Activated B cell treated with CpG ODN at 0.5 μM for 24 hours (primary cell): ENCODE measurements around the gene BOD1L1. TPM values are rescaled to one million over a fixed set of nuclear protein-coding genes. Genes with fewer than 3 reads are reported as not detected.
A peak's percentile ranks its signal among the peaks of the same experiment; 100 is the strongest.

Source experiments
- ATAC-seq: fragments of 200-7000 bp; cut with Tn5 transposase; one replicate; pipeline ENCODE4 v1.10.0; 2021; ENCODE audit warnings: low read depth, mild to moderate bottlenecking, moderate library complexity
- CTCF ChIA-PET: fragments of 350-600 bp; sonication (Branson Sonifier 250); formaldehyde crosslinking; loops from one replicate; lab custom pipeline; 2021; ENCODE audit warnings: antibody characterized with exemption; lab: Charles Lee
- POLR2A ChIA-PET: fragments of 350-600 bp; sonication (Branson Sonifier 250); formaldehyde crosslinking; loops from one replicate; lab custom pipeline; 2021; ENCODE audit warnings: antibody characterized with exemption; lab: Charles Lee
- DNase-seq: peaks from one replicate; pipeline ENCODE4 v3.0.0; 2022
- H3K27ac Mint-ChIP-seq: one replicate; pipeline ENCODE4 v1.8.0; 2020; ENCODE audit warnings: mixed read lengths
- H3K27me3 Mint-ChIP-seq: one replicate; pipeline ENCODE4 v1.8.0; 2021; ENCODE audit warnings: mixed read lengths
- H3K36me3 Mint-ChIP-seq: one replicate; pipeline ENCODE4 v1.8.0; 2021; ENCODE audit warnings: low read depth, mixed read lengths
- H3K4me1 Mint-ChIP-seq: one replicate; pipeline ENCODE4 v1.8.0; 2021; ENCODE audit warnings: mixed read lengths
- H3K4me3 Mint-ChIP-seq: one replicate; pipeline ENCODE4 v1.8.0; 2020; ENCODE audit warnings: mild to moderate bottlenecking, mixed read lengths
- H3K9me3 Mint-ChIP-seq: one replicate; pipeline ENCODE4 v1.8.0; 2020; ENCODE audit warnings: mixed read lengths
- CTCF ChIP-seq: fragments of 200-600 bp; IDR thresholded peaks from one replicate; pipeline ENCODE4 v1.8.0; 2022; ENCODE audit warnings: antibody characterized with exemption, mild to moderate bottlenecking
- intact Hi-C: fragments of 100-400 bp; cut with micrococcal nuclease; formaldehyde crosslinking; loops from one replicate; pipeline ENCODE4 v1.15.1; 2024
- total RNA-seq: library from RNA; stranded (reverse); gene quantifications from 2 replicates; pipeline ENCODE4 v1.2.3, GENCODE V29; 2022

BOD1L1 gene
- total RNA-seq, 1 donor from 2014 or later: 79.3 TPM

GRCh38 chr4:13558881-13559280 lies 68.6 kb downstream of the BOD1L1 start:
- Mint-ChIP-seq H3K27me3 (peaks cover 5% of the 10 kb centered on the region), H3K9me3 (no peaks in the 10 kb centered on the region)
- CTCF ChIA-PET: no interaction called here

GRCh38 chr4:13555325-13555724 lies 72.2 kb downstream of the BOD1L1 start:
- intact Hi-C loops: no loop called here
- H3K27ac Mint-ChIP-seq: no peak overlapping the region
- H3K27me3 Mint-ChIP-seq: peaks cover 24% of the 10 kb centered on the region
- peaks cover 2% of the 10 kb centered on the region for H3K9me3 Mint-ChIP-seq
- TF ChIP-seq CTCF: no peak
- ATAC-seq: no peak
- H3K4me3 Mint-ChIP-seq: no peak overlapping the region
- no peak for DNase-seq
- H3K36me3 Mint-ChIP-seq: no peaks in the 10 kb centered on the region
- POLR2A ChIA-PET: no interaction called here
- no peaks in the 10 kb centered on the region for H3K4me1 Mint-ChIP-seq
- CTCF ChIA-PET: no interaction called here

More at GRCh38 chr4:13558881-13559280, 68.6 kb downstream of the BOD1L1 start:
- Mint-ChIP-seq H3K4me3 (no peak overlapping the region), H3K36me3 (no peaks in the 10 kb centered on the region), H3K4me1 (no peaks in the 10 kb centered on the region), H3K27ac (no peak overlapping the region)
- no peak for TF ChIP-seq CTCF
- no peak for ATAC-seq
- POLR2A ChIA-PET: no interaction called here
- DNase-seq: no peak
- intact Hi-C loops: no loop called here

- ChIA-PET CTCF (interaction anchor here (0.7 kb wide), 1 partner anchor 671 kb away, joined by 3 read pairs; no protein-coding TSS in a partner anchor), POLR2A (no interaction called here)
- Mint-ChIP-seq H3K27ac (no peak overlapping the region), H3K4me1 (peaks cover 10% of the 10 kb centered on the region), H3K27me3 (peaks cover 35% of the 10 kb centered on the region), H3K36me3 (no peaks in the 10 kb centered on the region), H3K9me3 (peaks cover 2% of the 10 kb centered on the region), H3K4me3 (no peak overlapping the region)
- intact Hi-C loops: no loop called here
- TF ChIP-seq CTCF: no peak
- DNase-seq (no peak), ATAC-seq (no peak)
Observed at GRCh38 chr4:13553081-13553480, 74.4 kb downstream of the BOD1L1 start.

- H3K27me3 Mint-ChIP-seq: peaks cover 50% of the 10 kb centered on the region
- DNase-seq: peak; percentile 77
- peak overlapping the region; percentile 62 for H3K4me3 Mint-ChIP-seq
- H3K4me1 Mint-ChIP-seq: peaks cover 30% of the 10 kb centered on the region
- H3K9me3 Mint-ChIP-seq: peaks cover 8% of the 10 kb centered on the region
- intact Hi-C loops: loop anchor here (1.0 to 5.0 kb wide), 5 partner anchors 63 to 916 kb away; partner anchors contain the start of gene BOD1L1
- peak overlapping the region; percentile 9 for H3K27ac Mint-ChIP-seq
- no peaks in the 10 kb centered on the region for H3K36me3 Mint-ChIP-seq
- POLR2A ChIA-PET: no interaction called here
- peak; percentile 86 for TF ChIP-seq CTCF
- CTCF ChIA-PET: interaction anchor here (0.8 to 1.3 kb wide), 4 partner anchors 14 to 820 kb away, joined by 3 to 4 read pairs (median 4); no protein-coding TSS in a partner anchor
- peak; percentile 59 for ATAC-seq
Observed at GRCh38 chr4:13548984-13549546, 78.5 kb downstream of the BOD1L1 start.

- ChIA-PET POLR2A (no interaction called here), CTCF (interaction anchor here (0.7 to 1.3 kb wide), 6 partner anchors 13 to 1782 kb away, joined by 3 to 4 read pairs (median 3); no protein-coding TSS in a partner anchor)
- Mint-ChIP-seq H3K27me3 (peaks cover 53% of the 10 kb centered on the region), H3K4me1 (peaks cover 33% of the 10 kb centered on the region), H3K4me3 (peak overlapping the region; percentile 72), H3K27ac (peak overlapping the region; percentile 9), H3K9me3 (peaks cover 8% of the 10 kb centered on the region), H3K36me3 (no peaks in the 10 kb centered on the region)
- intact Hi-C loops: loop anchor here (5.0 kb wide), 2 partner anchors 64 to 79 kb away; partner anchors contain the start of gene BOD1L1
- DNase-seq (no peak), ATAC-seq (no peak)
- TF ChIP-seq CTCF: no peak
Observed at GRCh38 chr4:13548059-13548983, 79.2 kb downstream of the BOD1L1 start.
